HFF-Myc (cell line): ENCODE measurements around the gene CDKAL1.

Source experiments
- DNase-seq: peaks from one replicate; pipeline ENCODE4 v3.0.0-alpha.2; 2011; ENCODE audit warnings: low read depth; ENCODE audit errors: extremely low read depth
- H3K4me3 ChIP-seq: replicated peaks from 2 replicates; pipeline ENCODE4 v1.5.1; 2011; ENCODE audit warnings: low read depth, mild to moderate bottlenecking, control low read depth, low read length
- TF ChIP-seq, protein P1 (sequence below): IDR thresholded peaks from 2 replicates; pipeline ENCODE4 v1.5.1; 2012; ENCODE audit warnings: mild to moderate bottlenecking, low read depth, low read length, control low read depth; ENCODE audit errors: missing control alignments

Gene CDKAL1

DNA sequence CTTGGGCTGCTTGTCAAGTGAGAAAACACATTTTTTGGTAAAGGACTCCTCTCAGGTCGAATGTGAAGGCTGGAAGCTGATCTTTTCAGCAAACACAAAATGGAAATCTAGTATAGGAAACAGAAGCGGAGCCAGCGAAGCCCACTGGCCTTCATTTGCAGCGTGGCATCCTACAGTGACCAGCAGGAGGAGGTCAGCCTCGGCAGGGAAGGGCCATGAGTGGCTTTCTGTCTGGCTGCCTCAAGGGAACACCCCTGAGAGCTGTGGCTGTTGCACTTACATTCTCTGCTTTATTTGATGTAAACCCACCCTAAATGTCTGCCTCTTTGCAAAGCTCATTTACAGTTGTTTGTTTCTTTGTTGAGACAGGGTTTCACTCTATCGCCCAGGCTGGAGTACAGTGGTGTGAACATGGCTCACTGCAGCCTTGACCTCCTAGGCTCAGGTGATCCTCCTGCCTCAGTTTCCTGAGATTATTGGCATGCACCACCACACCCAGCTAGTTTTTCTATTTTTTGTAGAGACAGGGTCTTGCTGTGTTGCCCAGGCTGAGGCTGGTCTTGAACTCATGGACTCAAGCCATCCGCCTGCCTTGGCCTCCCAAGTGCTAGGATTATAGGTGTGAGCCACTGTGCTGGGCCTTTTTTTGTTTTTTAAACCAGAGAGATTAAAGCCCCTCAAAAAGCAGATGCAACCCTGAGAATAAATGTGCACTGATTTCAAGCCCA lies 737.3 kb downstream of the CDKAL1 start:
- H3K4me3 ChIP-seq, result no peak overlapping the region
- no peak for DNase-seq
- TF ChIP-seq, protein P1, sequence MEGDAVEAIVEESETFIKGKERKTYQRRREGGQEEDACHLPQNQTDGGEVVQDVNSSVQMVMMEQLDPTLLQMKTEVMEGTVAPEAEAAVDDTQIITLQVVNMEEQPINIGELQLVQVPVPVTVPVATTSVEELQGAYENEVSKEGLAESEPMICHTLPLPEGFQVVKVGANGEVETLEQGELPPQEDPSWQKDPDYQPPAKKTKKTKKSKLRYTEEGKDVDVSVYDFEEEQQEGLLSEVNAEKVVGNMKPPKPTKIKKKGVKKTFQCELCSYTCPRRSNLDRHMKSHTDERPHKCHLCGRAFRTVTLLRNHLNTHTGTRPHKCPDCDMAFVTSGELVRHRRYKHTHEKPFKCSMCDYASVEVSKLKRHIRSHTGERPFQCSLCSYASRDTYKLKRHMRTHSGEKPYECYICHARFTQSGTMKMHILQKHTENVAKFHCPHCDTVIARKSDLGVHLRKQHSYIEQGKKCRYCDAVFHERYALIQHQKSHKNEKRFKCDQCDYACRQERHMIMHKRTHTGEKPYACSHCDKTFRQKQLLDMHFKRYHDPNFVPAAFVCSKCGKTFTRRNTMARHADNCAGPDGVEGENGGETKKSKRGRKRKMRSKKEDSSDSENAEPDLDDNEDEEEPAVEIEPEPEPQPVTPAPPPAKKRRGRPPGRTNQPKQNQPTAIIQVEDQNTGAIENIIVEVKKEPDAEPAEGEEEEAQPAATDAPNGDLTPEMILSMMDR, result no peak

DNA sequence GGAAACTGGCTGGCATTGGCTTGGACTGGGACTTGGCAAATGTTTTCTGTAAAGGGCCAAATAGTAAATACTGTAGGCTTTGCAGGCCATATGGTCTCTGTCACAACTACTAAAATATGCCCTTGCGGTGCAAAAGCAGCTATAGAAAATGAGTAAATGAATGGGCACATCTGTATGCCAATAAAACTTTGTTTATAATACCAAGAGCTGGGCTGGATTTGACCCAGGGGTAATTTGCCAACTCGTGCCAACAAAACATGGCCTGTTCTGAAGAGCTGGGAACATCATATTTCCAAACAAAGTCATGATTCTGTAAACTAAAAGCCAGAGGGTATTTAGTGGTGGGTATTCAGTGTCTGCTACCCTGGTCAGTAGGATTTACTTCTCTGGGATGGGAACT lies 739.2 kb downstream of the CDKAL1 start:
- H3K4me3 ChIP-seq, result no peak overlapping the region
- TF ChIP-seq, protein P1, result no peak
- DNase-seq, result no peak

DNA sequence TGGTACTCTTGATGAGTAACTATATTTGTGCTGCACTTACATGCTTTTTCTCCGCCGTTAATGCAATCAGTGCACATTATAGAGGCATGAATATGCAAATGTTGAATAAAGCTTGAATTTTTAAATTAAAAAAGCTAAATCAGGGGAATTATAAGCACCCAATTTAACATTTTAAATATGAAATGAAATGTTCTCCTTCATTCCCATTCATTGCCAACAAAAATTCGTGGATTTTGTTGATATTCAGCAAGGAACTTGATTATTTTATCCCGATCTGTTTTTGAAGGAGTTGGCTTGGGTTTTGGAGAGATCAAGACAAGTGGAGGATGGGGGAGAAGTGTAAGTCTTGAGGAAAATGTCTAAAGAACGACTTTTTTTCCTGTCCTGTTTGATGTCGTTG lies 740.6 kb downstream of the CDKAL1 start:
- no peak for DNase-seq

DNA sequence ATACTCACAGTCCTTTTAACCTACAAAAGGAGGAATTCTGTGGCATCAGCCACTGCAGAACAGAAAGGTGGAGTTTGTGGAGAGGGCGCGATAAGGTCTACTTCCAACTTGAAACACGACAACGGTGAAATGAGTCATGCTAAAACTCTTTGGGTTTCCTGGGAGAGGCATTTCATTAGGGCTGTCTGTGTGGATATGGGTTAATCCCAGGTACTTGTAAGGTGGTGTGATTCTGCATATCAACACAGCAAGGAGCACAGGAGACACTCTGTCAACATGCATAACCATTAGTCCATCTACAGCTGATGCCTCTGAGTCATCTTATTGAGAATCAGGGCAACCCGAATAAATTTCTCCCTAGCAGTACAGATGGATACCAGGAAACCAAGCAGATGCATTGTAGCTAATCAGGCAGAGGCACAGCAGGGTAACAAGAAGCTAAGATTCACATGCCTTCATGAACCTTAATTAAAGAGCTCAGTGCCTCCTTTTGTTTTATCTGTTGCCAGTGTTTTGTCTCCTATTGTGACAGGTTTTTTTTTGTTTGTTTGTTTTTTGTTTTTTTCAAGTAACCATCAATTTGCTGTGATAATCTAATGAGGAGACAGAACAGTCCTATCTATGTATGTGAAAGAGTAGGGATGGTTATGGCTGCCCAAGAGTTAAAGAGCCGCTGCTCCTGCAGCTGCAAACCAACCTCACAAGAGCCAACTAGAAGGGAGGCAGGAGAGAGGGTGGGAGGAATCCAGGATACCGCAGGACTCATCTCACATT lies 743.5 kb downstream of the CDKAL1 start:
- no peak overlapping the region for H3K4me3 ChIP-seq
- DNase-seq, result no peak
- TF ChIP-seq, protein P1, result no peak

More for the DNA sequence above, 740.6 kb downstream of the CDKAL1 start:
- no peak overlapping the region for H3K4me3 ChIP-seq
- TF ChIP-seq, protein P1, result no peak

DNA sequence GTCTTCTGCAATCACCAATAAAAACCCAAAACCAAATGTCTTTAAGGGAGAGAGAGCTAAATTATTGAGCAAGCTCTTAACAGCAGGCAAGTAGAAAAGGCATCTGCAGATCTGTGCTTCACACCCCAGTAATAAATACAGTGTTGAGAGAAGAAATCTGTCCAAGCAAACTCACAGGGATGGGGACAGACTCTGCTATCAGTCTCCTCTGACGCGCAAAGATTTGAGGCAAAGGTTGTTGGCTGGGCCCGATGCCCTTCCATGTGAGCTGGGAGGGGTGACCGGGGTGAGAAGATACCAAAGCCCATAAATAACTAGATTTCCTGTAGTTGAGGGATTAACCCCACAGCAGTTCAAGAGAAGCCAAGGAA lies 744.1 kb downstream of the CDKAL1 start:
- DNase-seq, result no peak
- TF ChIP-seq, protein P1, result no peak
- no peak overlapping the region for H3K4me3 ChIP-seq

DNA sequence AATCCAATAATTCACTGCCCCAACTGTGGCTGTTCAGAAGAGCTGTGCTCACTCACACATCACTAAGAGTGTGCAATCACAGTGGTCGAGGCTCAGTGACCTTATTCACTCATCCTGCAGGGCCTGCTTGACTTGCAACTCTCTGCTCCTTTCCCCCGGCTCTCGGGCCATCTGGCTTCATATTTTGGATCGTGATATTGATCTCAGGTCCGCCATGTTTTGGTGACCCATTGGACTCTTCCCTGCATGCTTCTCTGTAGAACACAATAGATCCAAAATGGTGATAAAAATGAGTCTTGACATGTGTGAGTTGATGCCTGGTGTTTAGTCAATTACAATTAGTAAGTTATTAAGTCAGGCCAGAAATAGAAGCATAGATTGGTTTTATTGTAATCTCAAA lies 745.4 kb downstream of the CDKAL1 start:
- no peak for DNase-seq
- TF ChIP-seq, protein P1, result no peak
- no peak overlapping the region for H3K4me3 ChIP-seq
